Ovary (tissue), 3 donors: Measurements from ENCODE around the gene MEAK7.

ENCODE experiments used
- CTCF ChIP-seq, 3 donors: fragments of 450-650 bp in 2 of 3; fragments of 200-600 bp in 1 of 3; IDR thresholded peaks; one replicate each; pipeline versions ENCODE4 v1.5.1 to v1.8.0; 2016 to 2022; ENCODE audit warnings: antibody characterized with exemption in 3 of 3, mild to moderate bottlenecking in 1 of 3
- EP300 ChIP-seq: sonication (generic); formaldehyde crosslinking; IDR thresholded peaks from one replicate; pipeline ENCODE4 v1.6.1; 2017; ENCODE audit warnings: antibody characterized with exemption
- POLR2A ChIP-seq: fragments of 450-650 bp; IDR thresholded peaks from one replicate; pipeline ENCODE4 v1.6.1; 2017; ENCODE audit warnings: antibody characterized with exemption, mild to moderate bottlenecking, moderate library complexity
- donor health status: DM: no; HTN: no; CAD: no.

- TF ChIP-seq CTCF (IDR thresholded peaks at IDR 0.05), result no peak
- TF ChIP-seq POLR2A, result no peak
- TF ChIP-seq EP300, result no peak
These were observed 22.5 kb upstream of the MEAK7 start for GRCh38 chr16:84526794-84527531.
